Smooth muscle cell (in vitro differentiated cells): ENCODE measurements around the gene LPAR1. TPM values are rescaled to one million over a fixed set of nuclear protein-coding genes. Genes with fewer than 3 reads are reported as not detected.

Source experiments
- DNase-seq: peaks from one replicate; lab custom pipeline; 2025; ENCODE audit not compliant: unreplicated experiment; lab: John Stamatoyannopoulos, UW
- H2AFZ ChIP-seq: fragments of 200-600 bp; sonication (generic); 2 replicates; pipeline ENCODE4 v1.6.0; 2016; ENCODE audit warnings: antibody characterized with exemption, low read depth, mild to moderate bottlenecking
- H3F3A ChIP-seq: fragments of 200-600 bp; sonication (generic); 2 replicates; pipeline ENCODE4 v1.6.0; 2017; ENCODE audit warnings: antibody characterized with exemption, low read depth
- H3K27ac ChIP-seq: fragments of 200-600 bp; sonication (generic); 2 replicates; pipeline ENCODE4 v1.5.1; 2016; ENCODE audit warnings: low read depth, mild to moderate bottlenecking
- H3K27me3 ChIP-seq: fragments of 200-600 bp; sonication (generic); 2 replicates; pipeline ENCODE4 v1.6.1; 2016; ENCODE audit warnings: low read depth, mild to moderate bottlenecking
- H3K36me3 ChIP-seq: fragments of 200-600 bp; sonication (generic); 2 replicates; pipeline ENCODE4 v1.5.1; 2016; ENCODE audit warnings: low read depth
- H3K4me1 ChIP-seq: fragments of 200-600 bp; sonication (generic); 2 replicates; pipeline ENCODE4 v1.5.1; 2016; ENCODE audit warnings: low read depth
- H3K4me2 ChIP-seq: fragments of 200-600 bp; sonication (generic); 2 replicates; pipeline ENCODE4 v1.6.0; 2016; ENCODE audit warnings: mild to moderate bottlenecking
- H3K4me3 ChIP-seq: fragments of 200-600 bp; sonication (generic); 2 replicates; pipeline ENCODE4 v1.5.1; 2016; ENCODE audit warnings: mild to moderate bottlenecking
- H3K79me2 ChIP-seq: fragments of 200-600 bp; sonication (generic); 2 replicates; pipeline ENCODE4 v1.6.0; 2016; ENCODE audit warnings: low read depth, mild to moderate bottlenecking
- H3K9ac ChIP-seq: fragments of 200-600 bp; sonication (generic); 2 replicates; pipeline ENCODE4 v1.6.0; 2016; ENCODE audit warnings: low read depth
- H3K9me3 ChIP-seq: fragments of 200-600 bp; sonication (generic); replicated peaks from 2 replicates; pipeline ENCODE4 v1.5.1; 2016; ENCODE audit warnings: low read depth
- H4K20me1 ChIP-seq: fragments of 200-600 bp; sonication (generic); 2 replicates; pipeline ENCODE4 v1.6.0; 2016; ENCODE audit warnings: low read depth
- WGBS: methylation state at CpG from one replicate; pipeline ENCODE4 v1.1.7; 2016; ENCODE audit warnings: low lambda C conversion rate; 5-methylcytosine and 5-hydroxymethylcytosine counted together
- polyA plus RNA-seq: library from polyadenylated mRNA; unstranded; fragments of >200 nt; fragmentation: Nextera tagmentation; extraction: Ambion mirVana; gene quantifications from 2 replicates; pipeline ENCODE4 v1.2.1, GENCODE V29; 2016
- total RNA-seq: library from RNA; depleted of rRNA; stranded (reverse); fragments of >200 nt; gene quantifications from 2 replicates; pipeline ENCODE4 v1.2.3, GENCODE V29; 2014
- TF ChIP-seq, protein P1 (sequence below): fragments of 200-600 bp; sonication (generic); IDR thresholded peaks from 2 replicates; pipeline ENCODE4 v1.5.1; 2017; ENCODE audit warnings: borderline replicate concordance, mild to moderate bottlenecking, antibody characterized with exemption; ENCODE audit not compliant: insufficient read depth, poor library complexity, severe bottlenecking

The LPAR1 gene
- total and polyA plus RNA-seq, 2 experiments from 2014 or later, result 20.5 to 21.3 TPM

DNA sequence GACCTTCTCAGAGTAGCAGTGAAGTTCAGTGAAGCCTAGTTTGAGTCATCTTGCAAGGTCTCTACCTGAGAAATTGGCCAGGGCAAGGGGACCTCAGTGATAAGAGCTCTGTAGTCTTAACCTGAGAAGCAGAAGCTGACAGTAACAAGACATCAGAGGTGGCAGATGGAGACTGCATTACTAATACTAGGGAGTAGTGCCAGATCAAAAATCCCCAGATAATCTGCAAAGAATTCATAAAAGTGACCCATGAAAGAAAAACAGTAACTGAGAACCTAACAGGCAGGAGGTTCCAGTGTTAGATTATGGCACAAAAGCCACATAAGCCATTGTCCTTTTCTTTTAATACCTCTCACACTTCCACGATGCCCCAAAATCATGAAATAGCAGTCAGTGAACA, 194.1 kb downstream of the LPAR1 start:
- TF ChIP-seq, protein P1, sequence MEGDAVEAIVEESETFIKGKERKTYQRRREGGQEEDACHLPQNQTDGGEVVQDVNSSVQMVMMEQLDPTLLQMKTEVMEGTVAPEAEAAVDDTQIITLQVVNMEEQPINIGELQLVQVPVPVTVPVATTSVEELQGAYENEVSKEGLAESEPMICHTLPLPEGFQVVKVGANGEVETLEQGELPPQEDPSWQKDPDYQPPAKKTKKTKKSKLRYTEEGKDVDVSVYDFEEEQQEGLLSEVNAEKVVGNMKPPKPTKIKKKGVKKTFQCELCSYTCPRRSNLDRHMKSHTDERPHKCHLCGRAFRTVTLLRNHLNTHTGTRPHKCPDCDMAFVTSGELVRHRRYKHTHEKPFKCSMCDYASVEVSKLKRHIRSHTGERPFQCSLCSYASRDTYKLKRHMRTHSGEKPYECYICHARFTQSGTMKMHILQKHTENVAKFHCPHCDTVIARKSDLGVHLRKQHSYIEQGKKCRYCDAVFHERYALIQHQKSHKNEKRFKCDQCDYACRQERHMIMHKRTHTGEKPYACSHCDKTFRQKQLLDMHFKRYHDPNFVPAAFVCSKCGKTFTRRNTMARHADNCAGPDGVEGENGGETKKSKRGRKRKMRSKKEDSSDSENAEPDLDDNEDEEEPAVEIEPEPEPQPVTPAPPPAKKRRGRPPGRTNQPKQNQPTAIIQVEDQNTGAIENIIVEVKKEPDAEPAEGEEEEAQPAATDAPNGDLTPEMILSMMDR, result no peak
- H3K4me2 ChIP-seq, result no peak overlapping the region
- no peak overlapping the region for H3K27ac ChIP-seq
- no peaks in the 10 kb centered on the region for H3F3A ChIP-seq
- H2AFZ ChIP-seq, result no peak overlapping the region
- no peak overlapping the region for H3K4me3 ChIP-seq
- no peaks in the 10 kb centered on the region for H3K79me2 ChIP-seq
- no peaks in the 10 kb centered on the region for H3K27me3 ChIP-seq
- H4K20me1 ChIP-seq, result no peaks in the 10 kb centered on the region
- H3K9me3 ChIP-seq, result no peaks in the 10 kb centered on the region
- peaks cover 5% of the 10 kb centered on the region for H3K4me1 ChIP-seq
- WGBS, result 85% methylated on average over 1 of the region's 1 CpG
- no peak for DNase-seq
- no peak overlapping the region for H3K9ac ChIP-seq
- H3K36me3 ChIP-seq, result no peaks in the 10 kb centered on the region

DNA sequence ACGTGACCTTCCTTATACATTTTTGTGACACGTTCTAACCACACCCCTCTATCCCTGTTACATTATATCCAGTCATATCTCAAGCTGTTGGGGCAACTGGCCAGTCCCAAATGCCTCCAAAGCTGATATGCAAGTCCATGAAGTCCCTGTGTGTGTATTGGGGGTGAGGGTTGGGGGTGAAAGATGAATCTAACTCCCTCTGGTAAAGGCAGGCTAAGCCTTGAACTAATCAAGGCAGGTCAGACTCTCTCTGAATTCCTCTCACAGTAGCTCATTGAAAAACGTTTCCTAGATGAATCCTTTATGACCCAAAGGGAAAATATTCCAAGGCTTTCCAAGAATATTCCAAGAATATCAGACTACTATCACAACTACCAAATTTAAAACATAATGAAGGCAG, 195.3 kb downstream of the LPAR1 start:
- Histone ChIP-seq H3F3A (no peaks in the 10 kb centered on the region), H2AFZ (no peak overlapping the region), H3K4me2 (no peak overlapping the region), H3K27ac (no peak overlapping the region), H3K9me3 (no peaks in the 10 kb centered on the region), H4K20me1 (no peaks in the 10 kb centered on the region), H3K4me3 (no peak overlapping the region), H3K4me1 (peaks cover 5% of the 10 kb centered on the region), H3K36me3 (no peaks in the 10 kb centered on the region), H3K27me3 (no peaks in the 10 kb centered on the region), H3K9ac (no peak overlapping the region), H3K79me2 (no peaks in the 10 kb centered on the region)
- DNase-seq, result no peak
- 62% methylated on average over 3 of the region's 3 CpGs for WGBS
- TF ChIP-seq, protein P1, result no peak

DNA sequence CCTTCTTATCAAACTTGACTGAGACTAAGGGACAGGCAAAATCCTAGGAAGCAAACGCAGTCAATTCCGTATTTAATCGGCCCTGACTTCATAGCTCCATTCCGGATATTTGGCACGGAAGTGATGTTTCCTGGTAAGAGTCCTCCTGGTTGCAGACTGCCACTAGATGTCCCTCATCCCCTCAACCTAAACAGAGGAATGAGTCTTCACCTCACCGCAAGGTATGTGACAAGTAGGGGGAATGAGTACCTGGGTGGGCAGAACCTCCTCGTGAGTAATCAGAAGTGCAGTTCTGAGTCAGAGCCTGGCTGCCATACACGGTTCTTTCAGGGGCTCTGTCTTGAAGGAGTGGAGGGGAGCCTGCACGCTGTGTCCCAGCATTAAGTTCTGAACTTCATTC, 196.1 kb downstream of the LPAR1 start:
- no peak overlapping the region for H3K4me3 ChIP-seq
- H3K9me3 ChIP-seq, result no peaks in the 10 kb centered on the region
- peaks cover 5% of the 10 kb centered on the region for H3K4me1 ChIP-seq
- no peak overlapping the region for H3K4me2 ChIP-seq
- no peaks in the 10 kb centered on the region for H4K20me1 ChIP-seq
- no peaks in the 10 kb centered on the region for H3F3A ChIP-seq
- no peaks in the 10 kb centered on the region for H3K79me2 ChIP-seq
- WGBS, result 72% methylated on average over 9 of the region's 9 CpGs
- no peak for DNase-seq
- TF ChIP-seq, protein P1, result no peak
- no peak overlapping the region for H3K9ac ChIP-seq
- no peaks in the 10 kb centered on the region for H3K27me3 ChIP-seq
- no peak overlapping the region for H3K27ac ChIP-seq
- H3K36me3 ChIP-seq, result no peaks in the 10 kb centered on the region
- no peak overlapping the region for H2AFZ ChIP-seq

DNA sequence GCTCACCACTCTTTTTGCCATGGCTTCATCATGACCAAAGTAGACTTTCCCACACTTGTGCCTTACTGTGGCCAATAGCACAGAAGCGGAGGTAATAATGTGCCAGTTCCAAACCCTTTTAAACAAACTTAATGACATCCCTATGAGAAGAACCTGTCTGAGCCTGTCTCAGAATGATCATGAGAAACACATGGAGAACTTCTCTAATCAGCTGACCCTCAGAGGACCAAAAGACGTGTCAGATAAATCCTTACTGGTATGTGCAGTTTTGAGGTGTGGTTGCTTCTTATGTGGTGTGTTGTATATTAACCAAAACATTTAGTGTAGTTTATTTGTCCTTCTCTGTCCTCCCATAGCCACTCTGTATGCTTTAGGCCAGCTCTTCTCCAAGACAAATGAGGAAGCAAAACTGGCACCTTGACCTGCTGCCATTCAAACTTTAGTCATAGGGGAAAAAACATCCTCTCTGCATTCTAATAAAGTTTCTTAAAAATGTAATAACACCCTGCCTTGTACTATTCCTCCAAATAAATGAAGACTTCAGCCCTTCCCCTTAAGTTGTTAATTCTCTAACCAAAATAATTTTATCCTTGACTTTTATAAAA, 200.8 kb downstream of the LPAR1 start:
- no peaks in the 10 kb centered on the region for H3K79me2 ChIP-seq
- TF ChIP-seq, protein P1, result no peak
- H3K27ac ChIP-seq, result no peak overlapping the region
- no peaks in the 10 kb centered on the region for H3K36me3 ChIP-seq
- peaks cover 5% of the 10 kb centered on the region for H3K4me1 ChIP-seq
- no peaks in the 10 kb centered on the region for H4K20me1 ChIP-seq
- H3K9me3 ChIP-seq, result no peaks in the 10 kb centered on the region
- no peak overlapping the region for H3K4me2 ChIP-seq
- no peak overlapping the region for H2AFZ ChIP-seq
- H3K27me3 ChIP-seq, result no peaks in the 10 kb centered on the region
- no peaks in the 10 kb centered on the region for H3F3A ChIP-seq
- WGBS, result 89% methylated on average over 2 of the region's 2 CpGs
- no peak overlapping the region for H3K9ac ChIP-seq
- H3K4me3 ChIP-seq, result no peak overlapping the region
- DNase-seq, result no peak
